UCSD-AML1 (cell line): ENCODE results near the gene NUBP1.

ENCODE experiments used
- DNase-seq: peaks from one replicate; lab custom pipeline; 2025; ENCODE audit not compliant: unreplicated experiment; lab: John Stamatoyannopoulos, UW

Gene NUBP1

GRCh38 chr16:10799736-10800135, 56.1 kb downstream of the NUBP1 start:
- DNase-seq = no peak

DNA sequence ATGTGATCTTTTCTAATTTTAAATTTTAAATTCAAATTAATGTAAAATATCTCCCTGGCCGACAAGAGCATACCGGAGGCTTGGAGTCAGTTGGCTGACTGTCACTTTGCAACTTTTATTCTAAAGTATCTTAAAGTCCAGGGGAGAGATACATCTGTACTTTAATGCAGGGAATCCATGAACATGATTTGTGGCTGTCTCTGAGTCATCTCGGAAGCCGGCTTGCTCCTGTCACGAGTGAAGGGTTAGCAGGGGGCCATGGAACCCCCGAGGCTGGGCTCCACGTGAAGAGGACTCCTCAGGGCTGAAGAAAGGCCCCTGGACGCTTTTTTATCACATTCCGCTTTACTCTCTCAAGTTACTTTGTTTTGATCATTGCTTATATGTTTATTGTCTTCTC, 61.7 kb downstream of the NUBP1 start:
- DNase-seq = no peak

- no peak for DNase-seq
These were observed 63.1 kb downstream of the NUBP1 start for GRCh38 chr16:10806698-10807097.

- DNase-seq = no peak
These were observed 64.6 kb downstream of the NUBP1 start for GRCh38 chr16:10808218-10808617.

GRCh38 chr16:10808850-10809249, 65.2 kb downstream of the NUBP1 start:
- no peak for DNase-seq

GRCh38 chr16:10809706-10810105, 66.1 kb downstream of the NUBP1 start:
- no peak for DNase-seq

- DNase-seq = no peak
These were observed 68.9 kb downstream of the NUBP1 start for GRCh38 chr16:10812312-10813098.

- DNase-seq = no peak
These were observed 69.4 kb downstream of the NUBP1 start for GRCh38 chr16:10813099-10813455.

GRCh38 chr16:10817514-10817913, 73.9 kb downstream of the NUBP1 start:
- DNase-seq = no peak

DNA sequence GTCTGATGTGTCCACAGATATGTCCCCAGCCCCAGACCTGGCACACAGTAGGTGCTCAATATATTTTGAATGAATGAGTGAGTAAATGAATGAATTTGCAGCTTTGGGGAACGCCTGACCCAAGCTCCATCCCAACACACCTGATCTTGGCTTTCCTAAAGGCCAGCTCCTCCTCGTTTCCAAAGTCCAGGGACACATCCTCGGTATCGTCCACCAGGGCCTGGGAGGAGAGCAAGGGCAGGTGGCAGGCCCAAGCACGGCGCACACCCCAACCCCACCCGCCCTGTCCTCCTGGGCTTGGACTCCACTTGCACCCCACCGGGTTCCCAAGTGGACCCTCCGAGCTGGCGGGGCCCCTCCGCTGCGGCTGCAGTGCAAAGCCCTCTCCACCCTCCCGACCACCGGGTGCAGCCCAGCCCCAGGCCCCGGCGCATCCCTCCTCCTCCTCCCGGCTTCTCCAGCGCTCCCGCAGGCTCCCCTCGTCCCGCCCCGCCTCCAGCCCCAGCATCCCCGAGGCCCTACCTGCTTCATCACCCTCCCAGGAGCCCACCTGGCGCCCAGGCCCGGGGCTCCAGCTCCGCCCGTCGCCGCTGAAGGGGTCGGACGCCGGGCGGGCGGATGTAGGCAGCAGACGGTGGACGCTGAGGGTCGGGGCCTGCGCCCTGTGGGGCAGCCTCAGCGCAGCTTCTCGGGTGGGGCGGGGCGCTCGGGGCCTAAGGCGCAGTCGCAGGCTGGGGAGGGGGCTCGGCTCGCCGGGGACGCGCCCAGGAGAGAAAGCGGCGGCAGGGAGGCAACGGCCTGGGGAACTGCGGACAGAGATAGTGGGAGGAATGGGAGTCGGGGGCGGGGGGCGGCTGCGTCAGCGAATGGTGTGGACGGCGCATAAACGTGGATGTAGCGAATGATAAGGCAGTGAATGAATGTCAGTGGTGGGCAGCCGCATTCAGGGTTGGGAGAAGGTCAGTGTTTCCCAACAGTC, 74.6 kb downstream of the NUBP1 start, which contains the start of gene TVP23A:
Gene TVP23A (minus strand): TSS at position 832 of the 979 bp plus-strand sequence. CDS start 301 bp downstream, at position 531.
- no peak for DNase-seq
